PFSK-1 (cell line): ENCODE data around the gene CDR2.

Experiments
- POLR2AphosphoS5 ChIP-seq: IDR thresholded peaks from 2 replicates; pipeline ENCODE4 v1.6.1; 2012; ENCODE audit warnings: low read depth, mild to moderate bottlenecking, control low read depth, low read length, moderate library complexity
- SIN3A ChIP-seq: IDR thresholded peaks from 2 replicates; pipeline ENCODE4 v1.6.1; 2012; ENCODE audit warnings: mild to moderate bottlenecking, low read length, moderate library complexity, borderline replicate concordance; ENCODE audit not compliant: insufficient read depth
- TAF1 ChIP-seq: IDR thresholded peaks from 2 replicates; pipeline ENCODE4 v1.6.1; 2012; ENCODE audit warnings: low read length, control low read depth, borderline replicate concordance; ENCODE audit not compliant: insufficient read depth

GRCh38 chr16:22317001-22317530 lies 57.4 kb downstream of the CDR2 start:
- TF ChIP-seq TAF1: no peak
- no peak for TF ChIP-seq SIN3A
- TF ChIP-seq POLR2AphosphoS5: no peak
